Raji (cell line): Measurements from ENCODE around the gene RFX2.

Experiments used
- POLR2A ChIP-seq: IDR thresholded peaks from 2 replicates; pipeline ENCODE4 v1.6.1; 2011; ENCODE audit warnings: low read depth, low read length, control low read depth; ENCODE audit not compliant: insufficient read depth

The RFX2 gene

DNA sequence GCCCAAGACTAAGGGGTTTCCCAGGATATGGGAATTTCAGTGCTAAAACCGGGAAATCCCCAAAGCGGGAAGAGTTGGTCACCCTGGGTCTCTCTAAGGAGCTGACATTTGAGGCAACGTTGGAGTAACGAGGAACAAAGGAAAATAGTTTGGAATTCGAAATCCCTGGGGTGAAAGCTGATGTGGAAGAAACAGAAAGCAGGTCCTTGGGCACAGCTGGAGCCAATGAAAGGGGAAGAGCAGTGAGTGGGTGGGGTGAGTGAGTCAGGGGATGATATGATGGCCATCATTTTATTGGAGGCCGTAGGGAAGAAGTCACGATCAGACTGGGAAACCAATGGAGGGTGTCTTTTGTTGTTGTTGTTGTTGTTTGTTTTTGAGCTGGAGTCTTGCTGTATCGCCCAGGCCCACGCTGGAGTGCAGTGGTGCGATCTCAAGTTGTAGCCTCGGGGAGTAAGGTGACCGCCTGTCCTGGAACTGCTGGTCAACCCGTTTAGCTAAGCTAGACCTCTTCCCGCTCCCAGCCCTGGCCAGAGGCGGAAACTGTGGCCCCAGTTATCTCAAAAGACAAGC lies 3.4 kb upstream of the RFX2 start:
- TF ChIP-seq POLR2A = no peak

GRCh38 chr19:6109947-6110346 lies 353 bp downstream of the RFX2 start:
- TF ChIP-seq POLR2A = no peak

- TF ChIP-seq POLR2A = no peak
Measured at GRCh38 chr19:6108721-6109633, 1.3 kb downstream of the RFX2 start.

- no peak for TF ChIP-seq POLR2A
Measured at GRCh38 chr19:6105444-6105843, 4.9 kb downstream of the RFX2 start.

- TF ChIP-seq POLR2A = no peak
Measured at GRCh38 chr19:6103894-6104293, 6.4 kb downstream of the RFX2 start.

DNA sequence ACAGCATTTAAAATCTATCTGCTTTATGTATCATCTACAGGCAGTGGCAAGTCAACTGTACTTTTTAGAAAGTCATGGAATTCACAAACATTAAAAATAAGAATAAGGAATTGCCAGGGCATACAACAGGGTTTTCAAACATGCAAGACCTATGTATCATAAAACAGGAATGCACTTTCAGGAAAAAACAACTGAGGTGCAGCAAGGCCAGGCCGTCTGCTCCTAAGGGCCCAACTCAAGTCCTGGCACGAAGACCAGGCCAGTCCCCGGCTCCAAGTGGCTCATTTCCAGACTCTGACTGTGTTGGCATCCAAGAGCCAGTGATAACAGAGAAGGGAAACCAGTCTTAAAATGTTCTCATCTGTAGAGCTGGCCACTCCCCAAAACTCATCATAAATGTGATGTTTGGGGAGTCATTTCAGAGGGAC lies 7.1 kb downstream of the RFX2 start:
- no peak for TF ChIP-seq POLR2A

DNA sequence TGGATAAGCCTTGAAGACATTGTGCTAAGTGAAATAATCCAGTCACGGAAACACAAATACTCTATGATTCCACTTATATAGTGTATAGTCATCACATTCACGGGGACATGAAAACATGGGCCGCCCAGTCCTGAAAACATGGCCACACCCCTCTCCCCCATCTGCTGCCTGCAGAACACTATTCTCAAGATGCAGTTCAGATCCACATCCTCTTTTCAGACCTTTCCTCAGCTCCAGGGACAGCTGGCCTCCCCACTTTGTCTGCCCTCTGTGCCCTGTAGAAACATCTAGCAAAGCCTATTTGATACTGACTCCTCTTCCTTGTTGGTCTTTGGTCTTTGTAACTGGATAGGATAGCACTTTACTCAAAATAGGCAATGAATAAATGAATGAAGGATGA lies 8.3 kb downstream of the RFX2 start:
- no peak for TF ChIP-seq POLR2A

DNA sequence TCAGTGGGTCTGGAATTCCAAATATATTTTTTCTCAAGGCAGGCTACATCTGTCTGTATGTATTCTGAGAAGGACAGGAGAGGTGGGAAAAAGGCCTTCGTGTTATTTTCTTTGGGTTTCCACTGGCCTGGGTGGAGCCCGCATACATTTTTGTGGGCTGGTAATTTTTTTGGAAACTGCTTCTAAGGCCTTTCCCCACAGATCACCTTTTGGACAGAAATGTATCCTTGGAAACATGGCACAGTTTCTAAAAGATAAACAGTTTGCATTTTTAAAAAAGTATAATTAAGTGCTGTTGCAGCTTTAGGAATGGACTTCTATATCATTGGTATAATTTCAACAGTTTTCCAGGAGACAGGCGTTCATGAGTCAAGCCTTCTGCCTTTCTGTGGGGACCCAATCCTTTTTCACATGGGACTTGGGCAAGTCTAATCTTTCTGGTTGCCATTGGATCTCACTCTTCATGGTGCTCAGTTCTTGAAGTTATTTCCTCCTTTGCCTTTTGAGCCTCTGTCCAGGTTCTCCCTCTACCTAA lies 8.9 kb downstream of the RFX2 start:
- TF ChIP-seq POLR2A = no peak

- no peak for TF ChIP-seq POLR2A
Measured at GRCh38 chr19:6100284-6100915, 9.9 kb downstream of the RFX2 start.

DNA sequence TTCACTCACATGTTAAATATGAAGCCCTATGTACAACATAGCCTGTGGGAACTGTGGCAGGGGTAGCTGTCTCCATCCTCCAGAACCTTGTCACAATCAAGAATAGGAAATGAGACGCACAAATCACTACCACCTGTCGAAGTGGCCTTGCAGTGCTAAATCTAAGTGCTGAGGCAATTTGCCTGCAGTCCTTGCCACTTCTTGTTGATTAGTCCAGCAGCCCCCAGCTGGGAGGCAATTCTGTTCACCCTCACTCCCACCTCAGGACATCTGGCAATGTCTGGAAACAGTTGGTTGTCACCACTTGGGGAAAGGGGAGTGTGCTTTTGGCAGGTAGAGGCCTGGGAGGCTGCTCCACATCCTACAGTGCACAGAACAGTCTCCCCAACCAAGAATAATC lies 10.7 kb downstream of the RFX2 start:
- no peak for TF ChIP-seq POLR2A

DNA sequence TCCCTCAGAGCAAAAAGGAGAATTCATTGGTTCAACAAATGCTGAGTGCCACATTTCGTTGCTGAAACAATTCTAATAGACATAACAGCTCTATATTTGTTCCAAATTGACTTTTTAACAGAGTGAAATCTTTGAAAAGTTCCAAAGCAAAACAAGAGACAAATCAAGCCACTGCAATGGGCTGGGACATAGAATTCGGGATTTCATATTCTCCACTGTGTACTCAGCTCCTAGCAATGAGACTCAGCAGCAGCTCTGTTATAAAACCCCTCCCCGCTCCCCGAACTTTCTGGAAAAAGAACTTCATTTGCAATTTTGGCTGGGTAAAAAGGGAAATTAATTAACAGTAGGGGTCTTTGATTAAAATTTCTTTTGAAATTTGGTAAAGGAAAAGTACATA lies 11.3 kb downstream of the RFX2 start:
- TF ChIP-seq POLR2A = no peak

DNA sequence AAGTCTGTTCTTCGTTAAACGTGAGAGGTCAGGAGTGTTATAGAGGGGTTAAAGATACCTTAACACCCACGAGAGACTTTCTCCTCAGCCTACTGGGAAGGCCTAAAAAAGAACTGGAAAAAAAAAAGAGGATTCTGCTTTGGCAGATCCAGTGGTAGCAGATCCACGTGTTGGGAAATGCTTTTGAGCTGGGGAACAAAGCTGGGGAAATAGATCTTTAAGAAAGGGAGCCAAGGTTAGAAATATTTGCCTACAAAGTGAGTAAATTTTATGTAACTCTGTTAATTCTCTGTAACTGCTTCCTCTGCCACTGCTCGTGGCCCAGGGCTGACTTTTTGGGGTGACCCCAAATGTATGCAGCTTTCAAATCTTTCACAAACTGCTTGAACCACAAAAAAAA lies 11.7 kb downstream of the RFX2 start:
- TF ChIP-seq POLR2A = no peak

GRCh38 chr19:6097911-6098310 lies 12.4 kb downstream of the RFX2 start:
- TF ChIP-seq POLR2A = no peak

DNA sequence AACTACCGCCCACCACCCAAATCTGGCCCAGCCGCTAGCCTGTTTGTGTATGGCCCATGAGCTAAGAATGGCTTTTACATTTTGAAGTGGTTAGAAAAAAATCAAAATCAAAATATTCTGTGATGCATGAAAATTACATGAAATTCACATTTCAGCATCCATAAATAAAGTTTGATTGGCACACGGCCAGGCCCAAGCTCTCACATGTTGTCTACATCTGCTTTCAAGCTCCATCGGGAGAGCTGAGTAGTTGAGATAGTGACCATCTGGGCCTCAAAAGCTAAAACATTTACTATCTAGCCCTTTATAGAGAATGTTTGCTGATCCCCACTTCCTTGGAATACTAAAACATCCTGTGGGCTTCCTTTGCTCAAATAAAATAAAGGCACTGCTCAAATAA lies 14.5 kb downstream of the RFX2 start:
- TF ChIP-seq POLR2A = no peak

GRCh38 chr19:6092329-6093286 lies 17.7 kb downstream of the RFX2 start:
- no peak for TF ChIP-seq POLR2A
